NCI-H1930 (cell line): ENCODE data around the gene PLPP4.

Experiments
- DNase-seq, 2 experiments: peaks; one replicate each; lab custom pipeline; 2025; lab: John Stamatoyannopoulos, UW

The PLPP4 gene

DNA sequence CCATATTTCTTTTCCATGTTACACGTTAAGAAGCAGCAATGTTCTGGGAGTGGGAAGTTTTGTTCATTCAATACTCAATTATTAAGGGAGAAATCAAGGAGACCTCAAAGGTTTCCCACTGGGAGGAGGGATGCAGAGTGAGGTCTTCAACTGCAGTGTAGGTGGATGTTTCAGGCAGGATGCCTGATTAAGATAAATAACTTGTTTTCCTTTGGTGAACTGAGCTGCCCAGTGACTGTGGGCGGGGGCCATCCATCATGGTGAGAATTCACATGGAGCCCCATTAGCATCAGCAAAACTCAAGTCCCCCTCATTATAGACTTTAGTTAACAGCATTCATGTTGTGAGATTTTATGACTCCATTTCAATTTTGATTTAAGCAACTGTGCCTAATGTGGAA lies 121.1 kb downstream of the PLPP4 start:
- DNase-seq = no peak

DNA sequence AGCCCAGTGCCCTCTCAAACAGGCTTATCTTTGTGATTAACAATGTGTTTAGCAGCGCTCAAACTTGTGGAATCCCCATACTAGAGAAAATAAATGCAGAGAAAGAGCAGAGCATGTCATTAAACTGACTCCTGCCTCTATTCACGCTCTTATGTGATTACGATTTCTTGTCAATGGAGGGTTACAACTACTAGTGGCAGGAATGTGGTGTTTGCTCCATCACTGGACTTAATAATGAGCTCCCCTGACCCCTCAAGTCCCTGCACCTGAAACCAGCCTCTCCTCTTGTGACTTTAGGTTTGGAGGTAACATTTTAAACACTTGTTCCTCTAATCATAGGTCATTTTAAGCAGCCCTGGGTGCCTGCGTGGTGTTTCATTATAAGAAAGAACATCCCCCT lies 121.9 kb downstream of the PLPP4 start:
- no peak for DNase-seq

DNA sequence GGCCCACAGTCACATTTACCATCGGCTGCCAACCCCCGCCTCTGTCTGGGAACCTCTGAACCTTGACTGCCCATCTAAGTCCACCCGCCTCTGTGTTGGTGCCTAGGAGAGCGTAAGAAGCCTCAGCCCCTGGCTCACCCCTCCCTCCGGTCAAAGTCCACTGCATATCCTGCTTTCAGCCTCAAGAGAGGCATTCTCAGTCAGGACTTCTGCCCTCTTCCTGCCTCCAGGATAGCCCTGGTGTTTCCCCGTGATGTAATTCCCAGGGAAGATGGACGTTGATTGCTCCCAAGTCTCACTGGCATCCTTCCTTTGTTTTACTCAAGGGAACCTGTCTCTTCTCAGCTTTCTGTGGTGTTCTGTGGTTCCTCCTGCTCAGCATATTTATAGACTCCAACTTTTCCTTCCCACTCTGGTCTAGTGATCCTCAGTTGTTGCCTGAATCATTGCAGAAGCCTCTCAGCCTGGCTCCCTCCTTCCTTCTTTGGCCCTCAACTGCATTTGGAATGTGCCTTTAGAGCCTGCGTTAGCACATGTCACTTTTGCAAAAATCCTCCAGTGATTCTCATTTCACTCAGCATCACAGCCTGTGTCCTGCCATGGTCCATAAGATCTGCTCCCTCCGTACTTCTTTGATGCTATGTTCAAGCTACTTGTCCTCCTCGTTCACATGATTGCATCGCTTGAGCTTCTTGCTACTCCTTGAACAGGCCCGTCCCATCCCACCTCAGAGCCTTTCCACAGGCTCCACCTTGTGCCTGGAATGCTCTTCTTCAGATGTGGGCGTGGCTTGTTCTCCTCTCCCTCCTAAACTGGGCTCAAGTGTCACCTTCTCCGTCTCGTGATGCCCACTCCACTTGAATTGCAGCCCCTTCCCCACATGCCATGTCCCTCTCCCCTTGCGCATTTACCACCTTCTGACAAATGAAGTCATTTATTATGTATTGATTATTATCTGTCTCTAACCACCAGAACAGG lies 124.2 kb downstream of the PLPP4 start:
- DNase-seq = no peak

DNA sequence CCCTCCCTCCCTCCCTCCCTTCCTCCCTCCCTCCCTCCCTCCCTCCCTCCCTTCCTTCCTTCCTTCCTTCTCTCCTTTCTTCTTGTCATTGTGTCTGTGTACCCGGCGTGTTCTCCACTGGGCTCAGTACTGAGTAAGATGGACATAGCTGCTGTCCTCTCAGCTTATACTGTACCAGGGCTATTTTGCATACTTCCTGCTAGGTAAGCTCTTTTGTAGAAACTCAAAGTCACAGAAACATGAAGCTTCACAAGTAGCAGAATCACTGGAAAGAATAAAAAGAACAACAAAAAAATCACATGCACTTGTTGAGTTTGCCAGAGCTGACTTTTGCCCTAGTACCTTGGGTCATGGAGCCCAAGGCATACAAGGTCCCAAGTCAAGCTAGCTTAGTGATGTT lies 125.7 kb downstream of the PLPP4 start:
- no peak for DNase-seq

DNA sequence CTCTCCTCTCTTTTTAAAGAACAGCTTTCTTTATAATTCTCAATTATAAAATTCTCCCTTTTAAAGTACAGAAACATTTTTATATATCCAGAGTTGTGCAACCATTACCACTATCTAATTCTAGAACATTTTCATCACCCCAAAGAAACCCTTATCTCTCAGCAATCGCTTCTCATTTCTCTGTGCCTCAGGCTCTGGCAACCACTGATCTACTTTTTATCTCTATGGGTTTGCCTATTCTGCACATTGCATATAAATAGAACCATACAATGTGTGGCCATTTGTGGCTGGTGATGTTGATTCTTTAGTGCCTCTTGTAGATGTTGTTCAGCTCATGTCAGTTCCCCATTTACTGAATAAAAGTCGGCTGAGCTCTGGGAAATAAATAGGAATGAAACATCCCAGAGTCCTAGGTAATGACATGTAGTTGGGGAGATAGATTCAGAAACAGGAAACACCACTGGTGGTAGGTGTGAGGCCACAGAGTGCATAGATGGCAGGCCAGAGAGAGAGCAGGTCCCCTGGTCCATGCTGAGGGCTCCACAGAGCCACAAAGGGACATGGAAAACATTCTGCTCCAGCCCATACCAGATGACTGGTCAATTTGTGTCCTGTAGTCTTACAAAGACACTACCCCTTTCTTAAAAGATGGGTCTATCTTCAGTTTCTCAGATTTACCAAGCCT lies 126.5 kb downstream of the PLPP4 start:
- no peak for DNase-seq

DNA sequence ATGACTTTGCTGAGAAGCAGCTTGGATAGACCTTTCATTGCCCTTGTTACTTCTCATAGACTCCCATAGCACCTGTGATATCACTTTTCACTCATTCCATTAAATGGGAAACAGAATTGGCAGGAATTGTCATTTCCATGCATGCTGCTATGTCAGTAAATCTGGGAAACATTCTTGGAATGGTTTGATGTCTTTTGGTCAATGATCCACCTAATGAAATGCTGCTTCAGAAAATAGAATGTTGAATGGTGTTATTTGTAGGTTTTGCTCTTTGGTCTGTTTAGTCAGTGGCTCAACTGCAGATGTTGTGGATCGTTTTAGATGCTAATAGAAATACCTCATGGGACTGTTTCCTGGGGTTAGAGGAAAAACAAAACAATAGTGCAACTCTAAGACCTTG lies 127.8 kb downstream of the PLPP4 start:
- no peak for DNase-seq

DNA sequence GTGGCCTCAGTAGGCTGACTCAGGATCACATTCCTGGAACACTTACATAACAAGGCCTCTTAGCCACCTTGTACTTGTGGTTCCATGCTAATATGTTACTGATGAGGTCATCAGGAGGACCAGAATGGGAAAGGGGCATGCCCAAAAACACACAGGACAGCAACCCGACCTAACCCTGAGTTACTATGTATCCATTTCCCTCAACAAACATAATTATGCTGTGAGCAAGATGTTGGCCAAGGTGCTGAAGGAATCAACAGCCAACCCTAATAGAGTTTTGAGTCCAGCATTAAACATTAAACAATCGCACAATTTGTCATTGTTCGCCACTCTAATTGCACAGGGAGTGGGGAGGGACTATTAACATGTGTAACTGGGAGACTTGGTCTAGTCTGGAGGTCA lies 129.4 kb downstream of the PLPP4 start:
- DNase-seq = no peak

DNA sequence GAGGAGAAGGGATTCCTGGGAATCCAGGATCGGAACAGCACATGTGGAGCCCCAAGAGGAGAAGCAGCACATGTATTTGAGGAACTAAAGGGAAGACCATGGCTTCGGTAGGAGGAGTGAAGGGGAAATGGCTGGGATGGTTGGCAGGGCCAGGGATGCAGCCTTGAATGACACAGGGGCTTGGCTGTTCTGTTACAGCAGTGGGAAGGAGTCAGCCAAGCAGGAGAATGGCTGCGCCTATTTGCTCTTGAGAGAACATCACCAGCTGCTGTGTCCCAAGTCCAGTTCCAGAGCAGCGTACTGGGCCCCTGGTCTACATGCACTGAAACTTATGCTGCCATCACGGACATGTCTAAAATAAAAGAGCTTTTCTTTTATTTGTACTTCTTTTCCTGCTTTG lies 130.0 kb downstream of the PLPP4 start:
- DNase-seq = no peak

DNA sequence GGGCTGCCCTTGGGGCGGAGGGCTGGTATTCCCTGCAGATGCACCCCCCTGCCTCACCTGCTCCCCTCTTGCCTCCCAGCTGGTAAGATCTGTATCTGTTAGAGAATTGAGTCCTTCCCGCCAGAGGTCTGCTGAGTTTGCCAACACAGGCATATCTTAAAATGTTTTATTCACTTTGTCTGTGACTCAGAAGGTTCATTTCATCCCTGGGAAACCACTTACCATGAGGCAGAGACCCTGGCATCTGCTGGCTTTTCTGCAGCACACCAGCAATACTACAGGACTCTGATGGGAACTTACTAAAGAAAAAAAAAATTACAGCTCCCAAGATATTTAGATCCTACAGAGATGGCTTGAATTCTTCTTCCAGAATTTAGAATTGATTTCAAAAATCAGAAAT lies 131.3 kb downstream of the PLPP4 start:
- no peak for DNase-seq

DNA sequence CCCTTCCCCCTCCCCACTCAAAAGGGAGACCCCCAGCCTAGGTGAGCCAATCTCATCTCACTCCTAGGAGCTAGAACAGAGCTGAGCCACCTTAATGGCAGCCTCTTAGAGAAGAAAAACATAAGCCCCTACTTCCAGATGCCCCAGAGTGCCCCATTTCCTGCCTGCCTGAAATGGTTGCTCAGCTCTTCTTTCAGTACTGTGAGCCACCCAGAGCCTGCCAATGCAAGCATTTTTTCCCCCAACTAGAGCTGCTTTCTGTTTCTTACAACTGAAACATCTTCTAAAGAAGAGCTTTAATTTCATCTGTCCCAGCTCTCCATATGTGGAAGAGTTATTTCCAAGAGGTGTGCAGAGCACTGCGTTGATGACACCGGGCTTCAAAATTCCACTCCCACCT lies 136.7 kb downstream of the PLPP4 start:
- no peak for DNase-seq

DNA sequence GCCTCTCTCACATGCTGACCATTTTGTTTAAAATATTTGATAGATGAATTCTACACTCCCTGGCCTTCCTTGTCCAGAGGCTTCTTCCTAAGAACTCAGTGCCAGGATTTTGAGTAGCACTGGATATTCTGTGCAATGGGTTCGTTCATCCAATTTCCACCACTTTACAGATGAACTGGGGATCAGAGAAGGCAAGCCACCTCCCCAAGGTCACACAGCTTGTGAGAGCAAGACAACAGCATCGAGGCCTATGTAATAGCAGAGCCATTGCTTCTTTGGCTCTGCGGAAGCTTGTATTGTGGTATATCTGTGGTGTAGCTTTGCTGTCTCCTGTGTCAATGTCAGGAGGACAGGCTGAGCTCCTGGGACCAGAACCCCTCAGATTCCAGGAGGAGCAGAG lies 140.9 kb downstream of the PLPP4 start:
- DNase-seq = no peak

DNA sequence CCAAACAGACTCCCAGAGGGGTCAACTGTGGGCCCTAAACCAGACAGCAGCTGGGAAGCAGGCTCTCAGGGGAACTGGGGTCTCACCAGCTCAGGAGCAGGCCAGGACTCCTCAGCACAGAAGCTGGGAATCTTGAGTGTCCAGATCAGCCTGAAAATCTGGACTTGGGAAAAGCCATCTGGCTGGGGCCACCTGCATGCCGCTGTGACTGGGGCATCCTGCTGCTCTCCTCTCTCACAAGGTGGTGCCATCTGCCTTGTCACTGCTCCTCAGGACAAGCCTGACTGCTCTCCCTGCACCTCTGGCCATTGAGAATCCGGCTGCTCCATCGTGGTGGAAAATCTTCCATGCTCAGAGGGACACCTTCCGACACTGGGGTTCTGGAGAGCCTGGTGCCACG lies 141.4 kb downstream of the PLPP4 start:
- DNase-seq = no peak

DNA sequence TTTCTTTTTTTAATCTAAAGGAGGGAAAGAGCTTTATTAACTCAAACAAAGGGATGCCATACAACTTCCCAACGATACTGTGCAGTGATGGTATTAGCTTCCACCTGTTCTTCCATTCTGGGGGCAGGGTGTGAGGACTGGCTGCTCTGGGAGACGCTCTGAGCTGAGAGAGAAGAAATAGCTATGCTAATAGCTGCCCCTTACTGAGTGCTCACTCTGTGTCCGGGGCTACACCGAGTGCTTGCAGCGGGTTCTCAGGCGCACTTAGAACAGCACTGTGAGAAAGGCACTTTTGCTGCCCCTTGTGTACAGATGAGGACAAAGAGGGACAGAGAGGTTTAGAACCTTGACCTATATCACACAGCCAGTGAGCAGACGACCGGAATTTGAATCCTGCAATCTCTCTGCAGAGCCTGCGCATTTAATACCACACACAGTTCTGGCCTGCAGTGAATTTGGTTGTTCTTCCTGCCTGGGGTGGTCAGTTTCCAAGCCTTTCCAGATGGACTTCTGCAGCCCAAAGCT lies 142.2 kb downstream of the PLPP4 start:
- no peak for DNase-seq

DNA sequence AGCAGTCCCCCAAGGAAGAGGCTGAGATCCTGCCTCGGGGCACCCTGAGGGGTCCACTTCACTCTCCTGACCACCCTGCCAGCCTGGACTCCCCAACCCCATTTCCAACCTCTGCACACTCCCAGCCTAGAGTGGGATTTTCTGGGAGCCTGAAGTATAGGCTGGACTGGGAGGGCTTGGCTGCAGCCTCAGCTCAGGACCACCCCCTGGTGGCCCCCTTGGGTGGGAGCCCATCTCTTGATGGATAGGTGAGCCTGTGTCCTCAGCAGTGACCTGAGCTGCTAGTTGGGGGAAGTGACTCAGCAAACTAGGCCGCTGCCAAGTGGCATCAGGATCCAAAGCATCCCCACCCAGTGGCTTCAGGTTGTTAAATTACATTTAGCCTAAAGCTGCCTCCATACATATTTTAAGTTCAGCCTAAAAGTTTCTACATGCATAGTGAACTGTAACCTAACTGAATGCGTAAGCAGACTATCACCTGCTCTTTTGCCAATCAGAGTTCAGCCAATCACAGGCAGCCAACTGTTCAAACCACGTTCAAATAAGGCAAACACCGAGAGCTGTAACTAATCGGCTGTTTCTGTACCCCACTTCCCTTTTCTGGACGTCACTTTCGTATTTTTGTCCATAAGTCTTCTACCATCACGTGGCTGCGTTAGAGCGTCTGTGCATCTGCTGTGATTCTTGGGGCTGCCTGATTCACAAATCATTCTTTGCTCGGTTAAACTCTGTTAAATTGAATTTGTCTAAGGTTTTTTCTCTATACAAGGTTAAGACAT lies 144.0 kb downstream of the PLPP4 start:
- DNase-seq = no peak

DNA sequence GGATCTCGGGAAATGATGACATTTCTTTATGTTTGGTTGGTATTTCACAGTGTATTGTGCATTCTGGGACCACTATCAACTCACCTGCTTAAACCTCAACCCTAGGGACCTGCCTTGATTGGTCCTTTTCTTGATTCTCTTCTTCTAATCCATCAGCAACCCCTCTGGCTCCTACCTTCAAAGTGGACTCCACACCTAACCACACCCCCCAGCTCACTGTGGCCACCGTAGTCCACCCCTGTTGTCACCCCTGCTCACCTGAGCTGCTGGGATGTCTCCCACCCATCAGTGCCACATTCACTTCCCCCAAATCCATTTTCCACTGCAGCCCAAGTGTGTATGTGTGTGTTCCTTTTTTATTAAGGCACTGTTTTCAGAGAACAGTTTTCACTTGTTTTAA lies 145.0 kb downstream of the PLPP4 start:
- no peak for DNase-seq

DNA sequence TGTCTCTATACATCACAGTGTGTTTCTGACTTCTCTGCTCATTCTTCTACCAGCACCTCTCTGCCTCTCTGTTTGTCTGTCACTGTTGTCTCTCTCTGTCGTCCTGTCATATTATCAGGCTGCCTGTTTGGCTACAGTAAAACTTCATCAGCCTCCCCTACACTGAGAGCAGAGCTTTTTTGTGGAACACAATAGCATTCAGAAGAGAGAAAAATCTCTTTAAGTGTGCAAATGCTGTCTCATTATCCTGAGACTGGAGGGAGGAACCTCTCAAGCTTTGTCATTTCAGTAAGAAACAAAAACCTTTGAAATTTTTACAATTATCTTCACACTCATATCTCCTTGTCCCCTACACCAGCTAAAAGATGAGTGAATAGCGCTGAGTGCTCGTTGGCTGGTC lies 148.4 kb downstream of the PLPP4 start:
- no peak for DNase-seq

DNA sequence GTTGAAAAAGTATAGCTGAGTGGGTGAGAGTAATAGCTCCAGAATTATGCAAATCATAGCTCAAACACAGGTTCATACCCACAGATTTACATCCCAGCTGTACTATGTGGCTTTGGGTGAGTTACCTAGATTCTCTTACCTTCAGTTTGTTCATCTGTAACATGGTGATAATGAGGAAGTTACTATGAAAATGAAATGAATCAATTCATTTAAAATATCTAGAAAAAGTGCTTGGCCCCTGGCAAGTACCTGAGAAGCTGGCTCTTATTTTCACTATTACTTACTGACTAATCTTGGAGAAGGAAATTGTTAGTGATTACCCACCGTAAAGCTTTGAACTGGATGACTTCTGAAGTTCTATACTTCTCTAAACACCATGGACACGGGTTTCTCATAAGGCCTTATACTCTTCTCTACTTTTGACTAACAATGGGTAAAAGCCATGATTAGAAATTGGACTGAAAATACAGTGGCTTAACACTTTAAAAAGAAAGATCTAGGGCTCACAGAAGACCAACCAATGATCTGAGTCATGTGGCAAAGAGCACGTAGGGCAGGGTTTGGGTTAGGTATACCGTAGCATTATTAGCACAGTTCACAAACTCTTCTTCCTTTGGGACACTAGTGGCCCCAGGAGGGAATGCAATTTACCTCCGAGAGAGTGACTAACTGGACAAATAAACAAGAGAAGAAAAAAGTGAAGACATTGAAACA lies 149.2 kb downstream of the PLPP4 start:
- no peak for DNase-seq

DNA sequence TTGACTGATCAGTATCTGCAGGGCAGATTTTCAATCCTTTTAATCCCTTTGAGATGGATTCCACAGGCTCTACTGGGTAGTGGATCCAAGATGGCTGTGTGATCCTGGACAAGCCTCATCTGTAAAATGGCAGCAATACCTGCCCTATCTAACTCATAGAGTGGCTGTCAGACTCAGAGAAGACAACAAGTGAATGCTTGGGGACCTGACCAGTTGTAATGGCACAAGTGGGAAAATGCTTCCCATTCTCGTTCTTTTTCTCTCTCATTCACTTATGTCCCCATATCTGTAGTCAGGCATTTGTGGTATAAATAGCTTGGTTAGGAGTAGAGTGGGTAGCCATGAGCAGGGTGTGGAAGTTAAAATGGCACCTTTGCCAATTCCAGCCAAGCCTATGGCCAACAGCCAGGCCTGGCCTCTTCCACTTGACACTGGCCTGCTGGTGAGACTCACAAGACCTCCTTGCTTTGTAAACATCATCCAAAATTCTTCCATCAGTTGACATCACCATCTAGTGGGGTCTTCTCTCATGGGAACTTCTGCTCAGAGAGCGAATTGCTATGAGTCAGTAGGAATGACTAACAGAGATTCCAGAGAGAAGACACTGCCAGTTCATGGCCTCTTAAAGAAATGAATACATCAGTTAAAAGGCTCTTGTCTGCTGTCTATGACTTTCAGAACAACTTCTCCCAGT lies 150.1 kb downstream of the PLPP4 start:
- no peak for DNase-seq

DNA sequence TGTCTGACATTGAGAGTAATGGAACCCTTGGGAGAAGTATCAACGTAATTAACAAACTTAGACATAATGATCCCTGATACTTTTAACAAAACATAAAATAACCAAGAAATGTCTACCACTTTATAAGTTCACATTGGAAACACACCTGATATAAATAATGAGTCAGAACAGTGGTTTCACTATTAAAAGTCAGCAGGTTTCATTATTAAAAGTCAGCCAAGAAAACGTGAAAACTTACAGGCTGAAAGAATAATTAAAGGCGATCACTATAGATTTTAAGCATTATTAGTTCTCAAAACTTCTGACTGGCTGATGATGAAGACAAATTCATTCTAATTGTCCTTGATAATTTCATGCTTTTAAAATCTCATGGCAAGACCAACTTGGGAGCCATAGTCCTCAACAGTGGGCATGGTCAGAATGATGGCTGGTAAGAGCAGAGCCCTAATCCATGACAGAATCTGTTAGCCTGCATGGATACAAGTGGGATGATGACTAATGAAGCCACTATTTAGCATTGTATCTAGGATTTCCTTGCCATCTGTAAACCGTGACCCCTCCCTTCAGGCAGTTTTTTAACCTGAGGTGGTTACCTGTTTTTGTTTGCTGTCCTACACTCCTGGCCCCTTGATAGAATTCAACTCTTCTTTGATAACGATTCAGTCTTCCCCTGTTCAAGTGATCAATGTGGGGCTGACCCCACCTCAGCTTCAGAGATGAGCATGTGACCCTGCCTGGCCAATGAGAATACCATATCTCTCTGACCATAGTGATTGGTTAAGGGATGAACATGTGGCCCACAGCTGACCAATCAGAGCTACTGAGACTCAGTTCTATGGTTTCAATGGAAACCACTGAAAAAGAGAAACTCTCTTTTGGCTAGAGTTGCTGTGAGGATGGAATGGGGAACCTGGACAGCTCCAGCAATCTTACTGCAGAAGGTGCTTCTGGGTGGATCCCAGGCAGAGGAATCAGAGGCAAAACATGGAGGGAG lies 151.0 kb downstream of the PLPP4 start:
- no peak for DNase-seq

DNA sequence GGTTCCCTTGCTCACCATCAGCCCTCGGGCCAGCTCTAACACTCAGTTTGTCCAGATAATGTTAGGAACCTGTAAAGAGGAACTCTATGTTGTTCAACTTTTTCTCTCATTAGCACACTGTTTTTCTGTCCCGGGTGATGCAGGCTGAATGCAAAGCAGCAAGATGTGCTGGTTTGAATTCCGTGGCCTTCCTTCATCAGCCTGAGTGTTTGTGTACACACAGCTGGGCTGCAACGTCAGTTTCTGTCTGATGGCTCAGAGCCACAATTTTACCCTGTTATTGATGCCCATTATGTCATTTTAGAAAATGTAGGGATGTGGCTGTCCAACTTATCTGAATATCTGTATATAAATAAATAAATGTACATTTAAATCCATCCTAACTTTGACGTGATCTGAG lies 152.0 kb downstream of the PLPP4 start:
- DNase-seq = no peak
